PC-3 (cell line): ENCODE results near the gene ZNF84.

ENCODE experiments used
- CTCF ChIP-seq: fragments of 300-600 bp; sonication (generic); conservative IDR thresholded peaks from 2 replicates; pipeline ENCODE4 v1.5.1; 2017; ENCODE audit warnings: antibody characterized with exemption, low read depth, mild to moderate bottlenecking, low read length
- EZH2 ChIP-seq: fragments of 300-600 bp; sonication (generic); IDR thresholded peaks from one replicate; pipeline ENCODE4 v1.6.1; 2017; ENCODE audit warnings: antibody characterized with exemption, mild to moderate bottlenecking, low read length; ENCODE audit not compliant: unreplicated experiment
- EZH2phosphoT487 ChIP-seq: fragments of 300-600 bp; sonication (generic); IDR thresholded peaks from 2 replicates; pipeline ENCODE4 v1.6.1; 2018; ENCODE audit warnings: mild to moderate bottlenecking, antibody characterized with exemption, low read length, borderline replicate concordance

GRCh38 chr12:133057446-133057845 lies 20.1 kb downstream of the ZNF84 start:
- TF ChIP-seq EZH2 (no peak), CTCF (no peak), EZH2phosphoT487 (no peak)
